ENCODE measurements around the gene RPS14.

Gene RPS14

GRCh38 chr5:150469718-150470469 lies 20.4 kb upstream of the RPS14 start:
- peaks cover 45% of the 10 kb centered on the region for H3K4me1 ChIP-seq (ENCODE audit: insufficient read depth, poor library complexity, severe bottlenecking)
- H3K27me3 ChIP-seq (ENCODE audit: insufficient read depth, poor library complexity, severe bottlenecking) = no peaks in the 10 kb centered on the region
- H3K4me3 ChIP-seq (ENCODE audit: severe bottlenecking) = no peak overlapping the region
- TF ChIP-seq CTCF (IDR thresholded peaks at IDR 0.05; ENCODE audit: poor library complexity, severe bottlenecking) = no peak
- peak overlapping the region; percentile 95 for H3K27ac ChIP-seq (ENCODE audit: poor library complexity, severe bottlenecking)
- DNase-seq (ENCODE audit: low spot score) (peak; percentile 85), ATAC-seq (ENCODE audit: low read depth) (peak; percentile 67)
- H3K36me3 ChIP-seq (ENCODE audit: low read depth) = no peaks in the 10 kb centered on the region
- H3K9me3 ChIP-seq (ENCODE audit: severe bottlenecking) = no peaks in the 10 kb centered on the region

GRCh38 chr5:150468206-150468605 lies 18.7 kb upstream of the RPS14 start:
- Histone ChIP-seq H3K9me3 (ENCODE audit: severe bottlenecking) (no peaks in the 10 kb centered on the region), H3K27me3 (ENCODE audit: insufficient read depth, poor library complexity, severe bottlenecking) (no peaks in the 10 kb centered on the region), H3K36me3 (ENCODE audit: low read depth) (no peaks in the 10 kb centered on the region), H3K4me3 (ENCODE audit: severe bottlenecking) (no peak overlapping the region), H3K4me1 (ENCODE audit: insufficient read depth, poor library complexity, severe bottlenecking) (peaks cover 29% of the 10 kb centered on the region), H3K27ac (ENCODE audit: poor library complexity, severe bottlenecking) (peak overlapping the region; percentile 95)
- no peak for TF ChIP-seq CTCF (IDR thresholded peaks at IDR 0.05; ENCODE audit: poor library complexity, severe bottlenecking)
- DNase-seq (ENCODE audit: low spot score) (no peak), ATAC-seq (ENCODE audit: low read depth) (no peak)

- Histone ChIP-seq H3K27me3 (ENCODE audit: insufficient read depth, poor library complexity, severe bottlenecking) (no peaks in the 10 kb centered on the region), H3K4me1 (ENCODE audit: insufficient read depth, poor library complexity, severe bottlenecking) (peaks cover 18% of the 10 kb centered on the region), H3K36me3 (ENCODE audit: low read depth) (no peaks in the 10 kb centered on the region), H3K9me3 (ENCODE audit: severe bottlenecking) (no peaks in the 10 kb centered on the region), H3K27ac (ENCODE audit: poor library complexity, severe bottlenecking) (no peak overlapping the region), H3K4me3 (ENCODE audit: severe bottlenecking) (no peak overlapping the region)
- DNase-seq (ENCODE audit: low spot score) (no peak), ATAC-seq (ENCODE audit: low read depth) (no peak)
- TF ChIP-seq CTCF (IDR thresholded peaks at IDR 0.05; ENCODE audit: poor library complexity, severe bottlenecking) = no peak
These were observed 16.4 kb upstream of the RPS14 start for GRCh38 chr5:150465927-150466326.

GRCh38 chr5:150464554-150465012 lies 15.0 kb upstream of the RPS14 start:
- no peaks in the 10 kb centered on the region for H3K9me3 ChIP-seq (ENCODE audit: severe bottlenecking)
- no peaks in the 10 kb centered on the region for H3K27me3 ChIP-seq (ENCODE audit: insufficient read depth, poor library complexity, severe bottlenecking)
- no peaks in the 10 kb centered on the region for H3K36me3 ChIP-seq (ENCODE audit: low read depth)
- no peak overlapping the region for H3K4me3 ChIP-seq (ENCODE audit: severe bottlenecking)
- TF ChIP-seq CTCF (IDR thresholded peaks at IDR 0.05; ENCODE audit: poor library complexity, severe bottlenecking) = no peak
- H3K27ac ChIP-seq (ENCODE audit: poor library complexity, severe bottlenecking) = no peak overlapping the region
- peaks cover 7% of the 10 kb centered on the region for H3K4me1 ChIP-seq (ENCODE audit: insufficient read depth, poor library complexity, severe bottlenecking)
- ATAC-seq (ENCODE audit: low read depth) (peak; percentile 4; the same call in 1 of the 3 replicates), DNase-seq (ENCODE audit: low spot score) (no peak)

GRCh38 chr5:150461231-150461630 lies 11.7 kb upstream of the RPS14 start:
- DNase-seq (ENCODE audit: low spot score) (no peak), ATAC-seq (ENCODE audit: low read depth) (no peak)
- Histone ChIP-seq H3K9me3 (ENCODE audit: severe bottlenecking) (no peaks in the 10 kb centered on the region), H3K4me3 (ENCODE audit: severe bottlenecking) (no peak overlapping the region), H3K27me3 (ENCODE audit: insufficient read depth, poor library complexity, severe bottlenecking) (no peaks in the 10 kb centered on the region), H3K27ac (ENCODE audit: poor library complexity, severe bottlenecking) (no peak overlapping the region), H3K36me3 (ENCODE audit: low read depth) (no peaks in the 10 kb centered on the region), H3K4me1 (ENCODE audit: insufficient read depth, poor library complexity, severe bottlenecking) (no peaks in the 10 kb centered on the region)
- no peak for TF ChIP-seq CTCF (IDR thresholded peaks at IDR 0.05; ENCODE audit: poor library complexity, severe bottlenecking)

All from RWPE2 (cell line).